Articular chondrocyte of knee joint (primary cell): ENCODE data around the gene TRIM60. TPM values are rescaled to one million over a fixed set of nuclear protein-coding genes. Genes with fewer than 3 reads are reported as not detected.

Source experiments
- small RNA-seq: library from RNA; depleted of rRNA; stranded (forward); fragments of <200 nt; gene quantifications from one replicate; pipeline ENCODE3, GENCODE V24; 2012
- total RNA-seq: library from RNA; depleted of rRNA; stranded (reverse); fragments of >200 nt; gene quantifications from 2 replicates; pipeline ENCODE4 v1.2.3, GENCODE V29; 2012

TRIM60 gene
- total RNA-seq, result not detected in 2 replicates

GRCh38 chr4:165031436-165032211 lies at the start of gene TRIM60:
TRIM60 (plus strand) TSS chr4:165031999; CDS start chr4:165040073, 8,074 bp downstream.

GRCh38 chr4:165053645-165054044 lies 21.8 kb downstream of the TRIM60 start, which contains the start of gene TRIM75:
TRIM75 (plus strand) TSS chr4:165053866; CDS start chr4:165059148, 5,282 bp downstream.

Small RNA genes lying within 50 kb of the gene (small RNA-seq; reads per million reads assigned to genes)
- gene AC106872.12, result not detected

Other genes with a start within 250 kb of the TRIM60 start
- not detected in 2 replicates for gene APELA, start 154.8 kb upstream of the TRIM60 start, total RNA-seq
- gene TRIM61, start 54.3 kb upstream of the TRIM60 start, total RNA-seq, result 1.3 and 3.6 TPM in 2 replicates
- not detected in 2 replicates for gene TRIM75, start 21.9 kb downstream of the TRIM60 start, total RNA-seq
- gene TMEM192, start 80.9 kb downstream of the TRIM60 start, total RNA-seq, result 19.8 and 19.9 TPM in 2 replicates
- gene KLHL2, start 175.6 kb downstream of the TRIM60 start, total RNA-seq, result 10.1 and 10.8 TPM in 2 replicates